Gastroesophageal sphincter (tissue), 4 donors: Measurements from ENCODE around the gene GADD45G. TPM values are rescaled to one million over a fixed set of nuclear protein-coding genes. Genes with fewer than 3 reads are reported as not detected.

Source experiments
- ATAC-seq: fragments of 150-250 bp; one replicate; pipeline ENCODE4 v1.9.1; 2016; ENCODE audit warnings: mild to moderate bottlenecking, moderate library complexity
- H3K27ac ChIP-seq, 4 donors: fragments of 200-600 bp; sonication (generic) in 3 of 4; 1 replicate in 3 of 4; 2 replicates in 1 of 4; pipeline ENCODE4 v1.5.1; 2016 to 2019
- H3K27me3 ChIP-seq: fragments of 200-600 bp; sonication (generic); one replicate; pipeline ENCODE4 v1.5.1; 2019
- H3K36me3 ChIP-seq, 2 donors: fragments of 200-600 bp; sonication (generic); one replicate each; pipeline ENCODE4 v1.5.1; 2019; ENCODE audit warnings: control low read depth in 1 of 2
- H3K4me1 ChIP-seq, 3 donors: fragments of 200-600 bp; sonication (generic); 1 replicate in 2 of 3; 2 replicates in 1 of 3; pipeline ENCODE4 v1.5.1; 2016 to 2019; ENCODE audit warnings: control low read depth in 2 of 3
- H3K4me3 ChIP-seq, 2 donors: fragments of 200-600 bp; sonication (generic); one replicate each; pipeline ENCODE4 v1.5.1; 2019; ENCODE audit warnings: mild to moderate bottlenecking in 1 of 2, moderate library complexity in 1 of 2
- H3K9me3 ChIP-seq, 3 donors: fragments of 200-600 bp; sonication (generic); one replicate each; pipeline ENCODE4 v1.5.1; 2017 to 2019; ENCODE audit warnings: control low read depth in 2 of 3
- EP300 ChIP-seq: sonication (generic); formaldehyde crosslinking; IDR thresholded peaks from one replicate; pipeline ENCODE4 v1.6.1; 2017; ENCODE audit warnings: antibody characterized with exemption, mild to moderate bottlenecking
- POLR2A ChIP-seq, 2 donors: fragments of 450-650 bp; IDR thresholded peaks; one replicate each; pipeline ENCODE4 v1.6.1; 2017; ENCODE audit warnings: antibody characterized with exemption in 2 of 2, mild to moderate bottlenecking in 2 of 2, moderate library complexity in 1 of 2
- POLR2AphosphoS5 ChIP-seq: sonication (generic); formaldehyde crosslinking; IDR thresholded peaks from one replicate; pipeline ENCODE4 v1.6.1; 2017; ENCODE audit warnings: antibody characterized with exemption
- WGBS, 2 donors: methylation state at CpG; one replicate each; pipeline ENCODE4 v1.1.5; 2018; ENCODE audit warnings: low coverage in 1 of 2; 5-methylcytosine and 5-hydroxymethylcytosine counted together
- total RNA-seq, 4 donors: library from RNA; depleted of rRNA; stranded (reverse); fragments of >200 nt; gene quantifications; one replicate each; pipeline ENCODE4 v1.1.0, GENCODE V29; 2016
- TF ChIP-seq, protein P1 (sequence below), 4 experiments: fragments of 200-600 bp in 2 of 4; fragments of 450-650 bp in 2 of 4; sonication (generic) in 1 of 4; IDR thresholded peaks; one replicate each; pipeline ENCODE4 v1.5.1; 2017 to 2019; ENCODE audit warnings: antibody characterized with exemption in 4 of 4, mild to moderate bottlenecking in 2 of 4, moderate library complexity in 2 of 4

GADD45G gene
- total RNA-seq, 4 donors from 2014 or later, result 63.5 to 150 (median 91.8) TPM

DNA sequence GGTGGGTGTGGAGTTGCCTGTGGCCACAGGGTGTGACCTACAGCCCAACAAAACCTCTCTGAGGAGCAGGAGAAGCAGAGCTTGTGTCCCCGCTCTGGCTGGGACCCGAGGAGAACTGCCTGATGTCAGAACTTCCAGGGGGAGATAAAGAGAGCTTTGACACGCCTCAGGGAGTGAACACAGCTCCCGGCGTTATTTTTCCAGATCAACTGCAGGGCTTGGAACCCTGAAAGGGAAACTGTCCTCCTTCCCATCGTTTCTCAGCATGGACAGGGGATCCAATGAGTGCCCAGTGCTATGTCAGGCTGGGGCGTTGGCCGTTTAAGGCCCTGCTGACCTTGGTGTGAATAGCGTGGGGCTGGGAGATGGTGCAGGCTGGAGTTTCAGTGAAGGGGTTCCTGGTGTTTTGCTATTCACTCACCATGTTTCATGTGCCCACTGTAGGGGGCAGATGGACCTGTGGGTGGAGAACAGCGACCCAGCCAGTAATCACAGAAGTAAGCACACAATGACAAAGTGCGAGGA, 22.0 kb downstream of the GADD45G start:
- Histone ChIP-seq H3K27ac (no peak overlapping the region), H3K36me3 (no peaks in the 10 kb centered on the region), H3K4me3 (no peak overlapping the region), H3K4me1 (peaks cover 9 to 73% (median 12%) of the 10 kb centered on the region in 3 donors), H3K9me3 (no peaks in the 10 kb centered on the region), H3K27me3 (no peaks in the 10 kb centered on the region)
- ATAC-seq, result no peak
- TF ChIP-seq EP300 (no peak), POLR2A (IDR thresholded peaks at IDR 0.05) (no peak), POLR2AphosphoS5 (no peak)
- TF ChIP-seq, protein P1, sequence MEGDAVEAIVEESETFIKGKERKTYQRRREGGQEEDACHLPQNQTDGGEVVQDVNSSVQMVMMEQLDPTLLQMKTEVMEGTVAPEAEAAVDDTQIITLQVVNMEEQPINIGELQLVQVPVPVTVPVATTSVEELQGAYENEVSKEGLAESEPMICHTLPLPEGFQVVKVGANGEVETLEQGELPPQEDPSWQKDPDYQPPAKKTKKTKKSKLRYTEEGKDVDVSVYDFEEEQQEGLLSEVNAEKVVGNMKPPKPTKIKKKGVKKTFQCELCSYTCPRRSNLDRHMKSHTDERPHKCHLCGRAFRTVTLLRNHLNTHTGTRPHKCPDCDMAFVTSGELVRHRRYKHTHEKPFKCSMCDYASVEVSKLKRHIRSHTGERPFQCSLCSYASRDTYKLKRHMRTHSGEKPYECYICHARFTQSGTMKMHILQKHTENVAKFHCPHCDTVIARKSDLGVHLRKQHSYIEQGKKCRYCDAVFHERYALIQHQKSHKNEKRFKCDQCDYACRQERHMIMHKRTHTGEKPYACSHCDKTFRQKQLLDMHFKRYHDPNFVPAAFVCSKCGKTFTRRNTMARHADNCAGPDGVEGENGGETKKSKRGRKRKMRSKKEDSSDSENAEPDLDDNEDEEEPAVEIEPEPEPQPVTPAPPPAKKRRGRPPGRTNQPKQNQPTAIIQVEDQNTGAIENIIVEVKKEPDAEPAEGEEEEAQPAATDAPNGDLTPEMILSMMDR (IDR thresholded peaks at IDR 0.05), result no peak
- 60 to 66% methylated on average over 3 to 10 of the region's 11 CpGs for WGBS, 2 donors

DNA sequence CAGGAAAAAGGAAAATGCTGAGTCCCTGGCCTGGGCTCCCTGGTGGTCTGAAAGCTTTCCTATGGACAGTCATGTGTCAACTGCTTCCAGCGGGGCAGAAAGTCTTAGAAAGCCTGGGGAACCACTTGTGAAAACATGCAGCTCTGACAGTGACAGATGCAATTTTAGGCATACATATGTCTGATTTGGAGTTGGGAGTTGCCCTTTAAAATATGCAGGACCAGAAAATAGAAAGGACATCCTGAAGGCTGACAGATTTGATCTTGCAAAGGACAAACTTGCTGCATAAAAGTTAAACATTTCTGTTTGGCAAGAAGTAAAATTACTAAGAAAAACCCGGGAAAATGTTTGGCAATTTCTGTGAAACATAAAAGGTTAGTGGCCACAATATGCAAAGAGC, 23.8 kb downstream of the GADD45G start:
- WGBS, 2 donors, result 63 to 93% methylated on average over 1 to 2 of the region's 2 CpGs
- H3K4me3 ChIP-seq, result no peak overlapping the region
- no peak for ATAC-seq
- H3K36me3 ChIP-seq, result no peaks in the 10 kb centered on the region
- peaks cover 0 to 66% (median 0%) of the 10 kb centered on the region in 3 donors for H3K4me1 ChIP-seq
- no peaks in the 10 kb centered on the region for H3K9me3 ChIP-seq
- H3K27ac ChIP-seq, result no peak overlapping the region
- no peak for TF ChIP-seq POLR2A (IDR thresholded peaks at IDR 0.05)
- no peak for TF ChIP-seq EP300
- TF ChIP-seq, protein P1 (IDR thresholded peaks at IDR 0.05), result no peak
- no peak for TF ChIP-seq POLR2AphosphoS5
- H3K27me3 ChIP-seq, result no peaks in the 10 kb centered on the region

DNA sequence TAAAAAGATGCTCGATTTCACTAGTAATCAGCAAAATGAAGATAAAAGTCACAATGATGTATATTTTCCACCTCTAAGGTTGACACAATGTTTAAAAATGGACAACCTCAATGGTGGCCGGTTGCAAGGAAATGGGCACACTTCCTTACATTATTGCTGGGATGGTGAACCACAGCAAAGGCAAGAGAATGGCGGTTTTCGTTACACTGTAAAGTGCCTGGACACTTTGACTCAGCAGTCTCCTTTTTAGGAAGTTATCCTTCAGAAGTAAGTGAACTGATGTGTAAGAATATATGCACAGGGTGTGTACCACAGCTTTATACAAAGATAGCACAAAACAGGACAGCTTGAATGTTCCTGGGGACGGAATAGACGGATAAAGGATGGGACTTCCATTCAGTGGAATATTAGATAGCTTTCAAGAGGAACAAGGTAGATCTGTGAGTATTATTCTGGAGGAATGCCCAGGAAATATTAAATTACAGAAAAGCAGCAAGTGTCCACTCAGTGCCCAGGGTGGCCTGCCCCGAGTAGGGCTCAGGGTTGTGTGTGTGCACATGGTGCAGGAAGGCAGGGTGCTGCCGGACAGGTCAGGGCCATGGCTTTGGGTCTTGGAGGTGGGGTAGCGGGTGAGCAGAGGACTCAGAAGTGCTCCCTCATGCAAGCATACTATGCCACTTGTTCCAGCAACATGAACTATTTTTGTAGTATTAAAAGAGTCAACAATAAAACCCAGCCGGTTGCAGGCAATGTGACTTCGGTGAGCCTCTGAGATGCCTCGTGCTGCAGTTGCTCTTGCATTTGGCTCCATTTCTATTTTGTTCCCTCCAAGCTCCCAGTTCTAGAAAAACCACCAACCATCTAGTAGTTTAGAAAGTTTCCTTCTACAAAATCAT, 24.5 kb downstream of the GADD45G start:
- Histone ChIP-seq H3K4me1 (peaks cover 0 to 66% (median 0%) of the 10 kb centered on the region in 3 donors), H3K27ac (no peak overlapping the region)
- TF ChIP-seq EP300 (no peak), POLR2AphosphoS5 (no peak), POLR2A (IDR thresholded peaks at IDR 0.05) (no peak)
- TF ChIP-seq, protein P1 (IDR thresholded peaks at IDR 0.05), result no peak

DNA sequence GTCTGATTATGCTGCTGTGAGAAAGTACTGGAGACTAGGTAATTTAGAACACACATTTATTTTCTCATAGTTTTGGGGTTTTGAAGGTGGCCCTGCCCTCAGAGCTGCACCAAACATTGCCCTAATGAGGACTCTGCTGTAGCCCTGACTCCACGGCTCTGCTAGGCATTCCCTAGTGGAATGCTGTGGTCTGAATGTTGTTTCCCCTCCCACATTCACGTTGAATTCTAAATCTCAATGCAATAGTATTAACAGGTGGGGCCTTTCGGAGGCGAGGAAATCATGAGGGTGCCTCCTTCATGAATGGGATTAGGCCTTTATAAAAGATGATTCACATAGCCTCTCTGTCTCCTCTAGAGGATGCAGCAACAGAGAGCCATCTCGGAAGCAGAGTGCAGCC, 25.7 kb downstream of the GADD45G start:
- H3K27ac ChIP-seq, result no peak overlapping the region
- 94% methylated on average over 5 of the region's 5 CpGs; no CpG with 5 or more reads in 1 of the 2 donors for WGBS, 2 donors
- TF ChIP-seq, protein P1 (IDR thresholded peaks at IDR 0.05), result no peak
- no peak for TF ChIP-seq EP300
- TF ChIP-seq POLR2AphosphoS5, result no peak
- peaks cover 0 to 66% (median 6%) of the 10 kb centered on the region in 3 donors for H3K4me1 ChIP-seq
- no peaks in the 10 kb centered on the region for H3K9me3 ChIP-seq
- no peak overlapping the region for H3K4me3 ChIP-seq
- no peaks in the 10 kb centered on the region for H3K27me3 ChIP-seq
- no peaks in the 10 kb centered on the region for H3K36me3 ChIP-seq
- no peak for ATAC-seq

More for the DNA sequence above, 24.5 kb downstream of the GADD45G start:
- no peaks in the 10 kb centered on the region for H3K27me3 ChIP-seq
- no peaks in the 10 kb centered on the region for H3K9me3 ChIP-seq
- no peaks in the 10 kb centered on the region for H3K36me3 ChIP-seq
- 86% methylated on average over 9 to 12 of the region's 12 CpGs for WGBS, 2 donors
- H3K4me3 ChIP-seq, result no peak overlapping the region
- no peak for ATAC-seq
